ENCODE measurements around the gene ZNF385D.

ZNF385D gene

GRCh38 chr3:21466476-21466875 lies 284.5 kb downstream of the ZNF385D start:
- no peak for DNase-seq
- intact Hi-C loops (cut with DNase I) = no loop called here

- DNase-seq = no peak
- intact Hi-C loops (cut with DNase I) = no loop called here
Measured at GRCh38 chr3:21464746-21465145, 286.3 kb downstream of the ZNF385D start.

- intact Hi-C loops (cut with DNase I) = no loop called here
Measured at GRCh38 chr3:21463319-21463718, 287.7 kb downstream of the ZNF385D start.

GRCh38 chr3:21462141-21462540 lies 288.9 kb downstream of the ZNF385D start:
- intact Hi-C loops (cut with DNase I) = no loop called here
- no peak for DNase-seq

More at GRCh38 chr3:21463319-21463718, 287.7 kb downstream of the ZNF385D start:
- DNase-seq = peak in 2 of 10 donors; percentile 46 to 54

- no peak for DNase-seq
- intact Hi-C loops (cut with DNase I) = no loop called here
Measured at GRCh38 chr3:21457084-21457483, 293.9 kb downstream of the ZNF385D start.

- DNase-seq = no peak
- intact Hi-C loops (cut with DNase I) = no loop called here
Measured at GRCh38 chr3:21449738-21450137, 301.3 kb downstream of the ZNF385D start.

- no peak for DNase-seq
- intact Hi-C loops (cut with DNase I) = no loop called here
Measured at GRCh38 chr3:21447476-21448151, 303.4 kb downstream of the ZNF385D start.

- no peak for DNase-seq
Measured at GRCh38 chr3:21446945-21447475, 304.0 kb downstream of the ZNF385D start.

GRCh38 chr3:21446027-21446426 lies 305.0 kb downstream of the ZNF385D start:
- intact Hi-C loops (cut with DNase I) = no loop called here
- no peak for DNase-seq

More at GRCh38 chr3:21446945-21447475, 304.0 kb downstream of the ZNF385D start:
- intact Hi-C loops (cut with DNase I) = no loop called here

- intact Hi-C loops (cut with DNase I) = no loop called here
- no peak for DNase-seq
Measured at GRCh38 chr3:21441821-21442220, 309.2 kb downstream of the ZNF385D start.

GRCh38 chr3:21436835-21437234 lies 314.2 kb downstream of the ZNF385D start:
- intact Hi-C loops (cut with DNase I) = no loop called here
- DNase-seq = peak in 2 of 10 donors; percentile 67 to 80

GRCh38 chr3:21435871-21436270 lies 315.1 kb downstream of the ZNF385D start:
- no peak for DNase-seq

GRCh38 chr3:21434310-21434709 lies 316.7 kb downstream of the ZNF385D start:
- intact Hi-C loops (cut with DNase I) = no loop called here
- no peak for DNase-seq

More at GRCh38 chr3:21435871-21436270, 315.1 kb downstream of the ZNF385D start:
- intact Hi-C loops (cut with DNase I) = no loop called here

GRCh38 chr3:21433751-21434150 lies 317.3 kb downstream of the ZNF385D start:
- intact Hi-C loops (cut with DNase I) = no loop called here
- DNase-seq = no peak

- intact Hi-C loops (cut with DNase I) = no loop called here
- DNase-seq = no peak
Measured at GRCh38 chr3:21426920-21427319, 324.1 kb downstream of the ZNF385D start.

GRCh38 chr3:21425715-21426114 lies 325.3 kb downstream of the ZNF385D start:
- intact Hi-C loops (cut with DNase I) = no loop called here
- DNase-seq = no peak

- intact Hi-C loops (cut with DNase I) = no loop called here
- peak in 2 of 10 donors; percentile 61 to 74 for DNase-seq
Measured at GRCh38 chr3:21421096-21421495, 329.9 kb downstream of the ZNF385D start.

GRCh38 chr3:21417991-21418390 lies 333.0 kb downstream of the ZNF385D start:
- intact Hi-C loops (cut with DNase I) = no loop called here
- no peak for DNase-seq

- DNase-seq = no peak
- intact Hi-C loops (cut with DNase I) = no loop called here
Measured at GRCh38 chr3:21414506-21414905, 336.5 kb downstream of the ZNF385D start.

GRCh38 chr3:21411058-21411457 lies 340.0 kb downstream of the ZNF385D start:
- intact Hi-C loops (cut with DNase I) = no loop called here

GRCh38 chr3:21409401-21409800 lies 341.6 kb downstream of the ZNF385D start:
- DNase-seq = no peak
- intact Hi-C loops (cut with DNase I) = no loop called here

More at GRCh38 chr3:21411058-21411457, 340.0 kb downstream of the ZNF385D start:
- DNase-seq = no peak

GRCh38 chr3:21407743-21408142 lies 343.3 kb downstream of the ZNF385D start:
- intact Hi-C loops (cut with DNase I) = no loop called here
- no peak for DNase-seq

Measured in posterior cingulate gyrus (tissue), 11 donors.